Right atrium auricular region (tissue), 2 donors: ENCODE measurements around the gene BEGAIN. TPM values are rescaled to one million over a fixed set of nuclear protein-coding genes. Genes with fewer than 3 reads are reported as not detected.

Source experiments
- DNase-seq: peaks from one replicate; pipeline ENCODE4 v3.0.0-alpha.2; 2019; ENCODE audit warnings: low spot score
- H3K27ac ChIP-seq, 2 donors: fragments of 200-600 bp; sonication (generic); 1 replicate in 1 of 2; 2 replicates in 1 of 2; pipeline ENCODE4 v1.5.1; 2016 to 2019
- H3K27me3 ChIP-seq, 2 donors: fragments of 200-600 bp; sonication (generic); one replicate each; pipeline versions ENCODE4 v1.5.1 to v1.6.0; 2017 to 2019
- H3K36me3 ChIP-seq: fragments of 200-600 bp; sonication (generic); one replicate; pipeline ENCODE4 v1.5.1; 2016
- H3K4me1 ChIP-seq, 2 donors: fragments of 200-600 bp; sonication (generic); one replicate each; pipeline versions ENCODE4 v1.5.1 to v1.6.0; 2017 to 2019
- H3K4me3 ChIP-seq, 2 donors: fragments of 200-600 bp; sonication (generic); 1 replicate in 1 of 2; 2 replicates in 1 of 2; pipeline ENCODE4 v1.5.1; 2017 to 2019; ENCODE audit warnings: mild to moderate bottlenecking in 1 of 2, moderate library complexity in 1 of 2
- H3K9me3 ChIP-seq, 2 donors: fragments of 200-600 bp; sonication (generic); one replicate each; pipeline ENCODE4 v1.5.1; 2019
- CTCF ChIP-seq, 2 donors: fragments of 200-600 bp; sonication (generic); IDR thresholded peaks; one replicate each; pipeline ENCODE4 v1.5.1; 2019; ENCODE audit warnings: antibody characterized with exemption in 2 of 2
- total RNA-seq, 2 donors: library from RNA; depleted of rRNA; stranded (reverse); fragments of >200 nt; gene quantifications; one replicate each; pipeline ENCODE4 v1.1.0, GENCODE V29; 2016

The BEGAIN gene
- total RNA-seq, 2 donors from 2014 or later = 0.93 to 5.7 TPM

- Histone ChIP-seq H3K4me1 (peaks cover 0 to 28% of the 10 kb centered on the region in 2 donors), H3K27me3 (no peaks in the 10 kb centered on the region), H3K9me3 (no peaks in the 10 kb centered on the region), H3K27ac (no peak overlapping the region), H3K36me3 (no peaks in the 10 kb centered on the region), H3K4me3 (no peak overlapping the region)
- DNase-seq = no peak
- TF ChIP-seq CTCF (IDR thresholded peaks at IDR 0.05) = no peak
These were observed 31.6 kb upstream of the BEGAIN start for GRCh38 chr14:100618763-100619320.

GRCh38 chr14:100618318-100618693, 31.1 kb upstream of the BEGAIN start:
- no peak for TF ChIP-seq CTCF (IDR thresholded peaks at IDR 0.05)
- no peaks in the 10 kb centered on the region for H3K36me3 ChIP-seq
- no peak overlapping the region for H3K27ac ChIP-seq
- H3K4me3 ChIP-seq = no peak overlapping the region
- H3K4me1 ChIP-seq = peaks cover 0 to 28% of the 10 kb centered on the region in 2 donors
- no peaks in the 10 kb centered on the region for H3K9me3 ChIP-seq
- no peaks in the 10 kb centered on the region for H3K27me3 ChIP-seq
- no peak for DNase-seq

- TF ChIP-seq CTCF (IDR thresholded peaks at IDR 0.05) = no peak
- H3K4me1 ChIP-seq = peaks cover 0 to 28% of the 10 kb centered on the region in 2 donors
- no peak overlapping the region for H3K27ac ChIP-seq
- H3K27me3 ChIP-seq = no peaks in the 10 kb centered on the region
- H3K4me3 ChIP-seq = no peak overlapping the region
- H3K36me3 ChIP-seq = no peaks in the 10 kb centered on the region
- DNase-seq = no peak
- no peaks in the 10 kb centered on the region for H3K9me3 ChIP-seq
These were observed 30.4 kb upstream of the BEGAIN start for GRCh38 chr14:100617410-100618317.

GRCh38 chr14:100616854-100617409, 29.7 kb upstream of the BEGAIN start:
- H3K27ac ChIP-seq = no peak overlapping the region
- H3K36me3 ChIP-seq = no peaks in the 10 kb centered on the region
- no peak overlapping the region for H3K4me3 ChIP-seq
- no peak for TF ChIP-seq CTCF (IDR thresholded peaks at IDR 0.05)
- no peak for DNase-seq
- H3K27me3 ChIP-seq = no peaks in the 10 kb centered on the region
- H3K9me3 ChIP-seq = no peaks in the 10 kb centered on the region
- H3K4me1 ChIP-seq = peaks cover 0 to 21% of the 10 kb centered on the region in 2 donors

- Histone ChIP-seq H3K4me1 (peaks cover 0 to 20% of the 10 kb centered on the region in 2 donors), H3K27ac (no peak overlapping the region), H3K27me3 (no peaks in the 10 kb centered on the region), H3K9me3 (no peaks in the 10 kb centered on the region), H3K4me3 (no peak overlapping the region), H3K36me3 (no peaks in the 10 kb centered on the region)
- TF ChIP-seq CTCF (IDR thresholded peaks at IDR 0.05) = no peak
- no peak for DNase-seq
These were observed 28.8 kb upstream of the BEGAIN start for GRCh38 chr14:100615736-100616695.
